Esophagus squamous epithelium (tissue), 4 donors: ENCODE data around the gene CTTN.

ENCODE experiments used
- POLR2A ChIP-seq, 4 donors: fragments of 450-650 bp; IDR thresholded peaks; one replicate each; pipeline ENCODE4 v1.6.1; 2017; ENCODE audit warnings: antibody characterized with exemption in 4 of 4, mild to moderate bottlenecking in 4 of 4, moderate library complexity in 3 of 4
- TF ChIP-seq, protein P1 (sequence below), 6 experiments: fragments of 450-650 bp in 4 of 6; fragments of 200-600 bp in 2 of 6; sonication (generic) in 2 of 6; IDR thresholded peaks; one replicate each; pipeline ENCODE4 v1.5.1; 2016 to 2019; ENCODE audit warnings: antibody characterized with exemption in 6 of 6, mild to moderate bottlenecking in 4 of 6, moderate library complexity in 4 of 6

DNA sequence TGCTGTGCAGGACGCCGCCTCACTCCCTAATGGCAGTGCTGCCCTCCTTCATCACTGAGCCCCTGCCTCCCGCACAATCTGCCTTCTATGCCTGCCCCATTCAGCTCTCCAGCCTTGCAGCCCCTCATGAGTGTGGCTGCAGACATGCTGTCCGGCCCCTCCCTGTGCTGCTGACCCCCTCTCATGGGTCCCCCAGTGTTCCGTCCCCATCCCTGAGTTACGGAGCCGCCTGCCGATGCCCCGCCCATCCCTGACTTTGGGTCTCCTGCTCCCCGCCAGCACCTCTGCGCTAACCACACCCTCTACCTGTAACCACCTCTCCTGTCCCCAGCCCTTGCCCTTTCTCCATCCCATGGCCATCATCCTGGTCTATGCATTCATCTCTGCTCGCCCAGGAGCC is 33.3 kb downstream of the CTTN start:
- no peak for TF ChIP-seq POLR2A (IDR thresholded peaks at IDR 0.05)
- TF ChIP-seq, protein P1, sequence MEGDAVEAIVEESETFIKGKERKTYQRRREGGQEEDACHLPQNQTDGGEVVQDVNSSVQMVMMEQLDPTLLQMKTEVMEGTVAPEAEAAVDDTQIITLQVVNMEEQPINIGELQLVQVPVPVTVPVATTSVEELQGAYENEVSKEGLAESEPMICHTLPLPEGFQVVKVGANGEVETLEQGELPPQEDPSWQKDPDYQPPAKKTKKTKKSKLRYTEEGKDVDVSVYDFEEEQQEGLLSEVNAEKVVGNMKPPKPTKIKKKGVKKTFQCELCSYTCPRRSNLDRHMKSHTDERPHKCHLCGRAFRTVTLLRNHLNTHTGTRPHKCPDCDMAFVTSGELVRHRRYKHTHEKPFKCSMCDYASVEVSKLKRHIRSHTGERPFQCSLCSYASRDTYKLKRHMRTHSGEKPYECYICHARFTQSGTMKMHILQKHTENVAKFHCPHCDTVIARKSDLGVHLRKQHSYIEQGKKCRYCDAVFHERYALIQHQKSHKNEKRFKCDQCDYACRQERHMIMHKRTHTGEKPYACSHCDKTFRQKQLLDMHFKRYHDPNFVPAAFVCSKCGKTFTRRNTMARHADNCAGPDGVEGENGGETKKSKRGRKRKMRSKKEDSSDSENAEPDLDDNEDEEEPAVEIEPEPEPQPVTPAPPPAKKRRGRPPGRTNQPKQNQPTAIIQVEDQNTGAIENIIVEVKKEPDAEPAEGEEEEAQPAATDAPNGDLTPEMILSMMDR (IDR thresholded peaks at IDR 0.05), result no peak
